NCI-H82 treated with DMSO at 0.1 percent for 48 hours (cell line): Measurements from ENCODE around the gene SERINC1.
A peak's percentile ranks its signal among the peaks of the same experiment; 100 is the strongest.

Experiments used
- DNase-seq: peaks from one replicate; lab custom pipeline; 2025; ENCODE audit not compliant: unreplicated experiment; lab: John Stamatoyannopoulos, UW

SERINC1 gene

DNA sequence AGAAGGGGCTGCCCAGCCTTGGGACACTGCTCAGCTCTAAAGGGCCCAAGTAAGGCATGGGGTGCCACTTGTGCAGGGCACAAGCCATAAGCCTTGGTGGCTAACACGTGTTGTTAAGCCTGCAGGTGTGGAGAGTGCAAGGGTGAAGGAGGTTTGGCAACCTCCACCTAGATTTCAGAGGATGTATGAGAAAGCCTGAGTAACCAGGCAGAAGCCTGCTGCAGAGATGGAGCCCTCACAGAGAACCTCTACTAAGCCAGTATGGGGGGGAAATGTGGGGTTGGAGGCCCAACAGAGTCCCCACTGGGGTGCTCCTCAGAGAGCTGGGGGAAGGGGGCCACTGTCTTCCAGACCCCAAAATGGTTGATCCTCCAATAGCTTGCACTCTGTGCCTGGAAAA is 32.6 kb downstream of the SERINC1 start:
- DNase-seq = no peak

DNA sequence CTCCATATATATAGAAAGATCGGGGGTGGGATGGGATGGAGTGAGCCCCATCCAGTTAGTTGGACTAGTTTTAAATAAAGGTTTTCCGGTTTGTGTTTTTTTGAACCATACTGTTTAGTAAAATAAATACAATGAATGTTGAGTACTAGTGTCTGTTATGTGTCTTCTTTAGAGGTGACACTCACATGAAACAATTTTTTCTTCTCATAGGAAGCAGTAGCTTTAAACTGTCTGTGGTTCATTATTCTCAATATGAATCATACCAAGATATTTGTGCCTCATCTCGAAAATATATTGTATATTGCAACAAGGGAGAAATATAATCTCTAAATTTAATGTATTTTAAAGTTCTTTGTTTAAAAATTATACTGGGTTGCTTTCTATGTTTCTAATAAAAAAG is 38.8 kb downstream of the SERINC1 start:
- no peak for DNase-seq

DNA sequence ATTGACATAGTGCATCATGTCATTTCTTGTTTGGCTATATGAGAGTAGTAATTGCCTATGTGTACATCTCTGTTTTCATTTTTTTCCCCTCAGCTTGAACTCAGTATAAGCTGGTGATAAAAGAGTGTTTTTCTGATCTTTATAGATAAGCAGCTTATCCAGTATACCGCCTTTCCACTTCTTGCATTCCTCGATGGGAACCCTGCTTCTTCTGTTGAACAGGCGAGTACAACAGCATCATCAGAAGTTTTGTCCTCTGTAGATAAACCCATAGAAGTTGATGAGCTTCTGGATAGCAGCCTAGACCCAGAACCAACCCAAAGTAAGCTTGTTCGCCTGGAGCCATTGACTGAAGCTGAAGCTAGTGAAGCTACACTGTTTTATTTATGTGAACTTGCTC is 39.8 kb downstream of the SERINC1 start:
- no peak for DNase-seq

DNA sequence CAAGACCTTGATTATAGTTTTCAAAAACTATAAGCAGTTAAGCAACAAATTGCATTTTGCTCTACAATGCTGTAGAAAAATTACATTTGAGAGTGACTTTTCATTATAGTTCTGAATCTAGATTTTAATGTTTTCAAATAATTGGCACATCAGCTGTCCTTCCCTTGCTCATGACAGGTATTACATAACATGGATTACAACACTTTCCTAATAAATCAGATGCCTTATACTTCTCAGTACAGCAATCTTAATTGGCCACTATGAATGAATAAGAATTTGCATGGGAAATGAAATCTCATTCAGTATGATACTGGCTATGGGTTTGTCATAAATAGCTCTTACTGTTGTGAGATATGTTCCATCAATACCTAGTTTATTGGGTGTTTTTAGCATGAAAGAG is 42.3 kb downstream of the SERINC1 start:
- DNase-seq = no peak

DNA sequence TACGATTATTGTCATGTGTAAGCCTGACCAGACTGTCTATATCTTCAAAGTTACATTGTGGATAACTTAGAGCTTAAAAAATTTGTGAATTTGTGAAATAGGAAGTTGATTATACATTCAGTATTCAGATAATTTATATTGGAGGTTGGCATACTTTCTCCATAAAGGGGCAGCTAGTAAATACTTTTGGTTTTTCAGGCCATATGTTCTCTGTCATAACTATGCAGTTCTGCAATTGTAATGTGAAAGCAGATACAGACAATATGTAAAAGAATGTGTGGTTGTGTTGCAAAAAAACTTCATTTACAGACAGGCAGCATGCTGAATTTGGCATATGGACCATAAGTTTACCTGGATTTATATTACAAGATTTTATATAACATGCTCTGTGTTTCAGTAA is 42.8 kb downstream of the SERINC1 start:
- DNase-seq = no peak

DNA sequence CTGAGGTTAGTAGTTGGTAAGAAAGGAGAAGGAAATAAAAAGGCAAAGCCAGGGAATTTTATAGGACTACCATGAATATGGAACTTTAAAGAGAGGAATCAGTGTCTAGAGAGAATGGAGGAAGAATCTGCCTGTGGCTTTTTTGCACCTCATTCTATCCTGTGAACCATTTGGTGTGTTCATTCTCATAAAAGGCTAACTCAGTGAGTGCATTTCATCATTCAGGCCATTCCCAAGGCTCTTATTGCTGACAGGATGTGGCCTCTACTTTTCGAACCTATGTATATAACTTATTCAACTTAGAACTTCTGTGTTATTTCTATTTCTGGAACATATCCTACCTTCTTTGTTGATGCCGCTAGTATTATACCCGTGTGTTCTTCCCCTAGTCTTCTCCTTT is 45.0 kb downstream of the SERINC1 start:
- DNase-seq = no peak

DNA sequence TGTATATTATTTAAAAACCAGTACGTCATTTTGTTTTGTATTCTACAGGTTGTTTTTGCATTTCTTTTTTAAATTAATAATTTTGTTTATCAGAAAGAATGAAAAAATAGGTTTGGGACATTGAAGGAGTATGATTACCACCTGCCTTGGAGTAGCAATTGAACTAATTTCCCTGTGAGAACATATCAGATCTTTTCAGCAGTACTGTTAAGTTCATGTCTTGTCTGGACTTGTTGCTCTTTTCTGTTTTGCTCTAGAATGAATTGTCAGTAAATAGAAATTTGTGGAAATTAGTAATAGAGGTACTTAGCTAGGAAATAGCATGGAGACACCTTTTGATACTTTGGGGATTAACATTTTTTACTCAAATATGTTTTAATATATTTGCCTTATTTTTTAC is 47.9 kb downstream of the SERINC1 start:
- DNase-seq = no peak

DNA sequence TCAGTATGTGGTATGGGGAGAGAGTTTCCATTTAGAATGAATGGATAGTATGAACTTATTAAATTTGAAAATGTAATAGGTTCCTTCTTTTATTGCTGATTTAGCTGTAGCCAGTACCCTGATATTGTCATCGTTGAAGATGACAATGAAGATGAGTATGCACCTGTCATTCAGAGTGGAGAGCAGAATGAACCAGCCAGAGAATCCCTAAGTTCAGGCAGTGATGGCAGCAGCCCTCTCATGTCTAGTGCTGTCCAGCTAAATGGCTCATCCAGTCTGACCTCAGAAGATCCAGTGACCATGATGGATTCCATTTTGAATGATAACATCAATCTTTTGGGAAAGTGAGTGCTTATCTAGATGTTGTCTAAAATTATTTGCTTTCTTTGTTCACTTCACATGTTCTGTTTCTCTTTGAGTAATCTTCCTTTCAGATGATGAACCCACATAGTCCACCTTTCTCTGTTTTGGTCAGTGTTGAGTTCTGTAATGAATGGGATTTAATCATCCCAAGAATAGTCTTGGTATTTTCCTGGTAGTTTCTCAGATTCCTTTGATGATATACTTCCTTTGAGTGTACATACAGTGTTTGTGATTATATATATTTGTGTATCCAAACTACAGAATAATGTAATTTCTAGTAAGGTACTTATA is 48.9 kb downstream of the SERINC1 start:
- no peak for DNase-seq

DNA sequence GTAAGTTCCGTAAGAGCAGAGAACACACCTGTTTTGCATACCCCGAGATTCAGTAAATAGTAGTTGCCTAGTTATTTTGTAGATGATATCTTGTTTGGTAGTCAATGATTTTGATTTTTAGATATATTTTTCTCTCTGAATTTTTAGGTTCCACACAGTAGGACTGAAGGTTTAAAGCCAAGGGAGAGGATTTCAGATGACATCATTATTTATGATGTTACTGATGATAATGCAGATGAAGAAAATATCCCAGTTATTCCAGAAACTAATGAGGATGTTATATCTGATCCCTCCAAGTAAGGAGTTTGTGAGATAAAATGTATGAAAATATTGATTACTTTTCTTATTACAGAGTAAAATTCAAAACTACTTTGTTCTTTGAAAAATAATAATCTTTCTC is 49.6 kb downstream of the SERINC1 start:
- no peak for DNase-seq

DNA sequence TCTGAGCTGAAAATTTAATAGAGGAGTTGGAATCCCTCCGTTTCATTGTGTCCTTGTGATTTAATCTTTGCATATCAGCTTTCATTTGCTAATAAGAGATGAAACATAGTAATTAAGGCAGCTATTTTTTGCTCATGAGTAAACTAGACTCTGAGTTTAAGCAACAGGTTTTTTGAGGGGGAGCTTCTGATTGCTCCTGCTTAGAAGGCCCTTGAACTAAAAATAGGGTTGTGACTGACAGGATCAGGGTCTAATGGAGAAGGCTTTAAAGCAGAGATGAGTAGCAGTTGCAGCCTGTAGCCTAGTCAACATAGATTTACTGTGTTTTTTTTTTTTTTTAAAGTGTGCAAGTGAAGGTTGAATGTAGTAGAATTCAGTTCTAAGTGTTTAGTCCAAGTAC is 54.8 kb downstream of the SERINC1 start:
- no peak for DNase-seq

DNA sequence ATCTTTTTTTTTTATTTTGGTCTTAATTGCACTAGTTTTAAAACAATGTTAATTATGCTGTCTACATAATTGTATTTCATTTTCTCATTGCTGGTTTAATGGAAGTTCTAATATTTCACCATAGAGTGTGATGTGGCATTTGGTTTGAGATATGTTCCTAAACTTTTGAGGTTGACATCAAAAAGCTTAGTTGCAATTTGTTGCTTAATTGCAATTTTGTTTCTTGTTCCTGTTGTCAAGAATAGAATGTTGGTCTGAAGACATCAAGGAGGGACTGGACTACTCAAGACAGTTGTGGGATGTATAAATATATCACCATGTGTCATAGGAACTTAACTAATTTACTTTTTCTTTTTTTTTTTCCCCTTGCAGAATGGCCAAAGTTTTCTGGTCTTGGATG is 59.6 kb downstream of the SERINC1 start:
- no peak for DNase-seq

DNA sequence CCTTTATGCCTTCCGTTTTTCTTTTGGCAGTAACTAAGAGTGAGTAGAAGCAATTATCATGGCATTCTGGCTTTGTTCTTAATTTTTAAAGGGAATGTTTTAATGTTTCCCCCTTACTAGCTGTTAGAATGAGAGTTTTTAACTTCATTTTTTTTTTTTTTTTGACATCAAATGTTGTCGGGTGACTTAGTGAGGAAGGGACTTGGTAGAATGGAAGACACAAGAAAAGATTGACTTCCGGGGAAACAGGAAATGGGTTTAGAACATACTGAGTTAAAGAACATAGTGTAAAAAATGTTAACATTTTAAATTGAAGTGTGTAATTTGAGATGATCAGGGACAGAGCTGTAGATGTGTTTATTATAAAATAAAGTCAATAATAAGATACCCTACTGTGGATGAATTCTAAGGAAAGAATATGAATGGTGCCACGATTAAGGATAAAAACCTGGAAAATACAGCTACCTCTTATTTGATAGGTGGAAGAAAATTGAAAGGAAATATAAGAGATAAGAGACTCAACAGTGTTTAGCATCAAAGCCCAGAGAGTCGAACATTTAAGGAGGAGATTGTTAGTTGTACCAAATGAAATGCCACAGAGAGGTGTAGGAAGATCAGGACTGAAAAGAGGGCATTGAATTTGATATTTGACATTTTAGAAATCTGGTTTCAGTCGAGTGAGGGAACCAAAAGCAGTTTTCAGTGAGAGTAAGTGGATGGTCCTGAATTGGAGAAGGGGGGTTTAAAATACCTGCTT is 62.7 kb downstream of the SERINC1 start:
- no peak for DNase-seq

DNA sequence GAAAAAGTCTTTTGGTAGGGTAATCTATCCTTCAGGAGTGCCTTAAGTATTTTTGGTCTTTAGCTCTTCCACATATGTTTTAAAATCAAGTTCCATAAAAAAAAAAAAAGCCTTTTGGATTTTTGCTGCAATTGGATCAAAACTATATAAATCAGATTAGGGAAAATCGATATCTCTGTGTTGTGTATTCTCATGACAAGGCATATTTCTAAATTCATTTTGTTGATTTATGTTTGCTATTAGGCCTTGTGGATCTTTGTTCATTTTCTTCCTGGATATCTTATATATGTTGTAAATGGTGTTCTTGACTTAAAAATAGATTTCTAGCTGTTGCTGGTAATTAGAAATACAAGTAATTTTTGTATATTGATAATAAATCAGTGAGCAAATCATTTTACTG is 63.4 kb downstream of the SERINC1 start:
- no peak for DNase-seq

DNA sequence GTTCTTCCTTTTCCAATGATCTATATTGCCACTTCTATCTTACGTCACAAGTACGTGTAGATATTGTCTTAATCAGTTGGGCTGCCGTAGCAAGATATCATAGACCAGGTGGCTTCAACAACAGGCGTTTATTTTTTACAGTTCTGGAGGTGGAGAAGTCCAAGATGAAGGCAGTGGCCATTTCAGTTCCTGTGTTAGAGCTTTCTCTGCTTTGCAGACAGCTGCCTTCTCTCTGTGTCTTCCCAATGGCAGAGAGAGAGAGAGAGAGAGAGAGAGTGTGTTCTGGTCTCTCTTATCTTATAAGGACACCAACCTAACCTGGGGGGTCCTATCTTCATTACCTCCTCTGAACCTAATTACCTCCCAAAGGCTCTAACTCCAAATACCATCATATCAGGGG is 63.9 kb downstream of the SERINC1 start:
- no peak for DNase-seq

DNA sequence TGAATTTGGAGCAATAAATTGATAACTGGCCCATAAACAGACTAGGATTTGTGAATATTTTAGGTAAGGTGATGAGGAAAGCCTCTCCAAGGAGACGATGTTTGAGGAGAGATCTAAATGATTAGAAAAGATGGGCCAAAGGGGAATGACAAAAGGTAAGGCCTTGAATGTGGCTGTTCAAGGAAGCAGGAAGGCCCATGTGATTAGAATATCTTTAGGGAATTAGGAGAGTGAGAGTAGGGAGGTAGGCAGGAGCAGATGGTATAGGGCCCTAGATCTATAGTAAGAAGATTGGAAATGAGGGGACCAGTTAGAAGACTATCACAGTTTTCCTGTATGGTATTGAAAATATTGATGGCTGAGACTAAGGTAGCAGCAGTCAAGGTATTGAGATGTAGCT is 65.4 kb downstream of the SERINC1 start:
- DNase-seq = peak; percentile 39

DNA sequence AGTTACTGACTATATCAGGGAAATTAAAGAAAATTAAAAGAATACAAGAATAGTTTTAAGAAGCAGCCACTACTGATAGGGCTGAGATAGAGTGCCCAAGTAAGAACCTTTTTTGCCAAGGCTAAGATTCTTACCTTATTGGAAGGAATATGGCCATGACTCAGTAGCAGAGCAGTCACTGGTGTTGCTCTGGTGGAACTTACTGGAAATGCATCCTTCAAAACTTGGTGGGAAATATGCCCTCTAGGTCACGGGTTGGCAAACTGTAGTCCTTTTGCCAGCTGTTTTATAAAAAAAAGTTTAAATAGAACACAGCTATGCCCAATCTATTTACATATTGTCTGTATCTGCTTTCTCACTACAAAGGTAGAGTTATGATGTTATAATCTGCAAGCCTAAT is 66.2 kb downstream of the SERINC1 start:
- DNase-seq = no peak

DNA sequence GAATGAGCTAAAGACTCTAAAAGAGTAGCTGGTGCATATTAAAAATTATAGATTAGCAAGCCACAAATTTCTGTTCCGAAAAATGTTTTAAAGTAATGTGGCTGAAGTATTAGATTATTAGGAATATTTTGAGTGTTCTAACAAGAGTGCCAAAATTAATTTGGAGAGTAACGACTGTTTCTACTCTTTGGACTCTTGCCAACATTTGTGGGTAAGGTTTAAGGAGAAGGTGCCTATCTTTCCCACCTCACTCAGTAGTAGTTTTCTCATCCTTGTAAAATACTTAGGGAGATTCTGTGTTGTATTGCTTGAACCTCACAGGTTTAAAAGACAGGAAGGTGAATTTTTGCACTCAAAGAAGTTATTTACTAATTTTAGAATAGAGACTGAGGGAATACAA is 67.2 kb downstream of the SERINC1 start:
- DNase-seq = no peak

DNA sequence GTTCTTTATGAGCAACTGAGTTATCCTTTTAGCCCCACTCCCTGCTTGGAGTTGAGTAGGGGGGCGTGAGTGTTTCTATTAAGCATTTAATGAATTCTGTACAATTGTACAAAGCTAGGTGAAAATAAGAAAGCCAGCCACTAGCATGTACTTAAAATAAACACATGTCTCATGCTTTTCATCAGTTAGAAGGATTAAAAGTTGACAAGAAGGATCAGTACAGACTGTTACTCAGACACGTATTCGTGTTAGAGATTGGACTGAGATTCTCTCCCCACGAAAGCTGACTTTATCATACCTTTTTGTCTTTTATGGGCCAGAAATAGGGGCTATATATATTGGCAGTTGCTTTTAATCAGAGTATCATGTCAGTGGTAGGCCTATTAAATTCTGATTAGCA is 70.5 kb downstream of the SERINC1 start:
- DNase-seq = no peak

DNA sequence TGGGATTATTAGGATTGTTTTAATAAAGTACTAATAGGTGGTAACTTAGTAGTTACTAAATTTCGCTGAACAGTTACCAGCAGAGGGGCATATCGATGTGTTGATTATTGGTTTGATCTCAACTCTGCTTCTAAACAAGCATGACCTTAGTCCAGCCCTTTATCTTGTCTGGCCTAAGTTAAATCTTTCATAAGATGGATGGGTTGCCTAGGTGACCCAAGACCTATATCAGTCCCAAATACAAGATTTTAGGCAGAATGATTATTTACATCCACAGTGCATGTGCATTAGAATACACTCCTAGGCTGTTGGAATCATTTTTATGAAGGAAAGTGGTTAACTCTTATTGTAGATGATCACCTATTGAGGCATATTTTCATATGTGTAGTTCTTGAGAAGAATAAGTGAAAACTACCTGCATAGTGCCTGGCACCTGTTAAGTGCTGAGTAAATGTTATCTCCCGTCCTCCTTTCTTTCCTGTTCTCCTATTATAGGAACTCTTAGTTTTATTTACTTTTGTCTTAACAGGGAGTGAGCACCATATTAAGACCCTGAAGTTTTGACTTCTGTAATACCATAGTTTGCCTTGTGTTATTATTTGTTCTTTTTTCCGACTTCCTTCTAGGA is 71.0 kb downstream of the SERINC1 start:
- DNase-seq = no peak

DNA sequence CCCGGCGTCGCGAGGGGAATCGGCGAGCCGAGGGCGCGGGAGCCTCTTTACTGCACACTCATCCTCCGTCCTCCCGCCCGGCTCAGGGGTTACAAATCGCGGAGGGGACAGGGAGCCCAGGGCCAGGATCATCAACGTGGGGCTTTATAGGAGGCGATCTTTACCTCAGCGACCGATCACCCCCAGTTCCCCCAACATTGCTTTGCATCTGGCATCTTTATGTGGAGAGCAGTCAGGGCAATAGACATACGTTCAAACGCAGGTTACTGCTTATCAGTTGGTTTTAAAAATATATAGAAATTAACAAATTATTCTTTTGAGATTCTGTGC is 71.5 kb downstream of the SERINC1 start:
- DNase-seq = no peak

DNA sequence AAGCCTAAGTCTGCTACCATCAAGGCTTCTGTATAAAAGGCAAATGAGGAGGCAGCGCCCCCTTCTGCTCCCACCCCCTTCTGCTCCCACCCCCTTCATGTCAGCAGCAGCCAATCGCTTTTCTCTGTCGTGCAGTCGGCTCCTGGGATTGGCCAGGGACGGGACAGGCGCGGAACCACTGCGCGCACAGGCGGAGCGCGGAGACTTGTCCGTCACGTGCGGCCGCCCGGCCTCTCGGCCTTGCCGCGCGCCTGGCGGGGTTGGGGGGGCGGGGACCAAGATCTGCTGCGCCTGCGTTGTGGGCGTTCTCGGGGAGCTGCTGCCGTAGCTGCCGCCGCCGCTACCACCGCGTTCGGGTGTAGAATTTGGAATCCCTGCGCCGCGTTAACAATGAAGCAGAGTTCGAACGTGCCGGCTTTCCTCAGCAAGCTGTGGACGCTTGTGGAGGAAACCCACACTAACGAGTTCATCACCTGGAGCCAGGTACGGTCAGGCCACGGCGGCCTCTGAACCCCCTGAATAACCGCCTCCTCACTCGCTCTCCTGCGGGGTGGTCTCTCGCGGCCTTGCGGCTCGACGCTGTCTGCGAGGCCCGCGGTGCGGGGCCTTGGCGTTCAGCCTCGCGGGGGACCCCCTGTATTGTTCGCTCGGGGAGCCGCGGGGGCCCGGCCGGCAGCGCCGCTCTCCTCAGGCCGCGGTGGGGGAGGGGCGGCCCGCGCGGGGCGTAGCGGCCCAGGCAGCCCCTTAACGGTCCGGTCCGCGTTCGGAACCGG is 72.1 kb downstream of the SERINC1 start, which contains the start of gene HSF2:
TSS of gene HSF2 (plus strand) at position 305 of the 773 bp plus-strand sequence. CDS start at position 391, 86 bp downstream.
- DNase-seq = peak; percentile 93

DNA sequence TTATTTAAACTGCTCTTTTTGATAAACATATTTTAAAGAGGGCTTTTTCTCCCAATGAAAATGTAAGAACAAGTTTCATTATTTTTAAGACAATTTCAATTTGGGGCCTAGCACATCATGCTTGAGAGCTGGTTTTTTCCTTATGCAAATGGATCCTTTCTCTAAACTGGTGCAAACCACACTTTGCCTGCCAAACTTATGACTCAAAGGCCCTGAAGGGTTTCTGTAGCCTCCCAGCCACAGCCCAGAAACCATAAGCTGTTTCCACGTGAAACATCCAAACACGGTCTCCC is 72.6 kb downstream of the SERINC1 start:
- no peak for DNase-seq
